ENCODE results near the gene GRM2.

GRCh38 chr3:51710631-51711351 is 3.9 kb downstream of the GRM2 start:
- no peak for TF ChIP-seq BMI1 (IDR thresholded peaks at IDR 0.05; ENCODE audit: borderline replicate concordance)
- no peak for TF ChIP-seq RBBP5 (conservative IDR thresholded peaks at IDR 0.05)
- TF ChIP-seq POLR2AphosphoS5 (IDR thresholded peaks at IDR 0.05; ENCODE audit: low read length): no peak
